Spleen (tissue), 7 donors: ENCODE data around the gene PPP1R13B.

ENCODE experiments used
- POLR2A ChIP-seq, 3 donors: fragments of 450-650 bp; IDR thresholded peaks; one replicate each; pipeline ENCODE4 v1.5.1; 2017; ENCODE audit warnings: antibody characterized with exemption in 3 of 3, mild to moderate bottlenecking in 1 of 3
- POLR2AphosphoS5 ChIP-seq, 3 donors: sonication (generic); formaldehyde crosslinking; IDR thresholded peaks; one replicate each; pipeline ENCODE4 v1.5.1; 2017; ENCODE audit warnings: antibody characterized with exemption in 3 of 3
- TF ChIP-seq, protein P1 (sequence below), 11 experiments: fragments of 200-600 bp in 7 of 11; fragments of 450-650 bp in 4 of 11; sonication (generic) in 4 of 11; IDR thresholded peaks in 8 of 11; conservative IDR thresholded peaks in 3 of 11; 1 replicate in 7 of 11; 2 replicates in 4 of 11; pipeline versions ENCODE4 v1.4.0 to v1.8.0; 2016 to 2021; ENCODE audit warnings: antibody characterized with exemption in 11 of 11, inconsistent platforms in 4 of 11, mild to moderate bottlenecking in 1 of 11
- donor health status: DM: no; HTN: no; CAD: no; lungs with moderate emphysema.
- donor health status: DM: no; HTN: no; CAD: no.
- donor health status: DM: no; HTN: no; CAD: no.

DNA sequence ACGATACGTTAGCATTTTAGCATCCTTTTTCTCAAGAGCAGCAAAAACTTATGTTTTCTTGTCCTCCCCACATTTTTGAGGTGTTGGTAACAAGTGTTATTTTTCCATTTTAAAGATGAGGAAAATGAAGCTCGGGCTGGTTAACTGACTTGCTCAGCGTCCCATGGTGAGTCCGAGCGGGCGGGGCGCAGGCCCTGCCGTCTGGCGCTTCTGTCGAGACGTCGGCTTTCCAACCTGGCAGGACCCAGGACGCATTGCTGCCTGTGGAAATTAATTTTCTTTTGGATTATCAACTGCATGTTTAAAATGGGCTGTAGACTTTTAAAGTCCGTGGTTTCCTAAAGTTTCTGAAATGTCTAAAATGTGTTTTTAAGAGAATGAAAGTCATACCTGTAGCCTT is 162.5 kb downstream of the PPP1R13B start:
- TF ChIP-seq, protein P1, sequence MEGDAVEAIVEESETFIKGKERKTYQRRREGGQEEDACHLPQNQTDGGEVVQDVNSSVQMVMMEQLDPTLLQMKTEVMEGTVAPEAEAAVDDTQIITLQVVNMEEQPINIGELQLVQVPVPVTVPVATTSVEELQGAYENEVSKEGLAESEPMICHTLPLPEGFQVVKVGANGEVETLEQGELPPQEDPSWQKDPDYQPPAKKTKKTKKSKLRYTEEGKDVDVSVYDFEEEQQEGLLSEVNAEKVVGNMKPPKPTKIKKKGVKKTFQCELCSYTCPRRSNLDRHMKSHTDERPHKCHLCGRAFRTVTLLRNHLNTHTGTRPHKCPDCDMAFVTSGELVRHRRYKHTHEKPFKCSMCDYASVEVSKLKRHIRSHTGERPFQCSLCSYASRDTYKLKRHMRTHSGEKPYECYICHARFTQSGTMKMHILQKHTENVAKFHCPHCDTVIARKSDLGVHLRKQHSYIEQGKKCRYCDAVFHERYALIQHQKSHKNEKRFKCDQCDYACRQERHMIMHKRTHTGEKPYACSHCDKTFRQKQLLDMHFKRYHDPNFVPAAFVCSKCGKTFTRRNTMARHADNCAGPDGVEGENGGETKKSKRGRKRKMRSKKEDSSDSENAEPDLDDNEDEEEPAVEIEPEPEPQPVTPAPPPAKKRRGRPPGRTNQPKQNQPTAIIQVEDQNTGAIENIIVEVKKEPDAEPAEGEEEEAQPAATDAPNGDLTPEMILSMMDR (IDR thresholded peaks at IDR 0.05 in 8 of 11, conservative IDR thresholded peaks at IDR 0.05 in 3 of 11) = no peak
- TF ChIP-seq POLR2AphosphoS5 (IDR thresholded peaks at IDR 0.05) (no peak), POLR2A (IDR thresholded peaks at IDR 0.05) (no peak)
